Upper lobe of left lung (tissue), 4 donors: ENCODE results near the gene CCDC86.

Source experiments
- CTCF ChIP-seq, 6 experiments: fragments of 450-650 bp in 4 of 6; fragments of 200-600 bp in 2 of 6; sonication (generic) in 2 of 6; IDR thresholded peaks; one replicate each; pipeline ENCODE4 v1.5.1; 2016 to 2019; ENCODE audit warnings: antibody characterized with exemption in 6 of 6
- EP300 ChIP-seq, 4 donors: sonication (generic); formaldehyde crosslinking; IDR thresholded peaks; one replicate each; pipeline ENCODE4 v1.5.1; 2017; ENCODE audit warnings: antibody characterized with exemption in 4 of 4, control low read depth in 2 of 4
- POLR2A ChIP-seq, 4 donors: fragments of 450-650 bp; IDR thresholded peaks; one replicate each; pipeline ENCODE4 v1.5.1; 2016 to 2017; ENCODE audit warnings: antibody characterized with exemption in 4 of 4, mild to moderate bottlenecking in 2 of 4
- POLR2AphosphoS5 ChIP-seq, 2 donors: sonication (generic); formaldehyde crosslinking; IDR thresholded peaks; one replicate each; pipeline ENCODE4 v1.5.1; 2017; ENCODE audit warnings: antibody characterized with exemption in 2 of 2

DNA sequence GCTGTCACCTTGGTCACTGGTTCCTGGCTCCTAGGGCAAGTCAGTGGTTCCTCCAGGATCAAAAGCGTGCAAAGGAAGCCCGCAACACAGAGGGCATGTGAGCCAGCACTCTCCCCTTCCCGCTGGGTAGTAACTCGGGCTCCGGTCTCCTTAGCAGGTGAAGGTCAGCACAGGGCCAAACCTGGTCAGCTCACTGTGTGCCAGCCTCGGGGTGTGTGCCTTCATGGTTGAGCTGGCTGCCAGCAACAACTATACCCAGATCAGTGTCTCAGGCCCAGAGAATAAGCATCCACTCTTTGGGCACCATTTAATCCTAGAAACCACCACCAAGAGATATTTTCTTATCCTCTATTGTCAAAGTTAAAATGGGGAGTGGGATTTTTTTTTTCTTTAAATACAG lies 16.1 kb upstream of the CCDC86 start:
- TF ChIP-seq CTCF (IDR thresholded peaks at IDR 0.05) = no peak
- no peak for TF ChIP-seq POLR2AphosphoS5 (IDR thresholded peaks at IDR 0.05)
- TF ChIP-seq POLR2A (IDR thresholded peaks at IDR 0.05) = no peak
- no peak for TF ChIP-seq EP300 (IDR thresholded peaks at IDR 0.05)
